Raji (cell line): ENCODE results near the gene NPIPA2.
"Not testable (repeated sequence)": the region's sequence is repeated elsewhere in the genome, so short reads cannot be mapped to it uniquely, and the experiment has no call there.

Source experiments
- POLR2A ChIP-seq: IDR thresholded peaks from 2 replicates; pipeline ENCODE4 v1.6.1; 2011; ENCODE audit warnings: low read depth, low read length, control low read depth; ENCODE audit not compliant: insufficient read depth

NPIPA2 gene

DNA sequence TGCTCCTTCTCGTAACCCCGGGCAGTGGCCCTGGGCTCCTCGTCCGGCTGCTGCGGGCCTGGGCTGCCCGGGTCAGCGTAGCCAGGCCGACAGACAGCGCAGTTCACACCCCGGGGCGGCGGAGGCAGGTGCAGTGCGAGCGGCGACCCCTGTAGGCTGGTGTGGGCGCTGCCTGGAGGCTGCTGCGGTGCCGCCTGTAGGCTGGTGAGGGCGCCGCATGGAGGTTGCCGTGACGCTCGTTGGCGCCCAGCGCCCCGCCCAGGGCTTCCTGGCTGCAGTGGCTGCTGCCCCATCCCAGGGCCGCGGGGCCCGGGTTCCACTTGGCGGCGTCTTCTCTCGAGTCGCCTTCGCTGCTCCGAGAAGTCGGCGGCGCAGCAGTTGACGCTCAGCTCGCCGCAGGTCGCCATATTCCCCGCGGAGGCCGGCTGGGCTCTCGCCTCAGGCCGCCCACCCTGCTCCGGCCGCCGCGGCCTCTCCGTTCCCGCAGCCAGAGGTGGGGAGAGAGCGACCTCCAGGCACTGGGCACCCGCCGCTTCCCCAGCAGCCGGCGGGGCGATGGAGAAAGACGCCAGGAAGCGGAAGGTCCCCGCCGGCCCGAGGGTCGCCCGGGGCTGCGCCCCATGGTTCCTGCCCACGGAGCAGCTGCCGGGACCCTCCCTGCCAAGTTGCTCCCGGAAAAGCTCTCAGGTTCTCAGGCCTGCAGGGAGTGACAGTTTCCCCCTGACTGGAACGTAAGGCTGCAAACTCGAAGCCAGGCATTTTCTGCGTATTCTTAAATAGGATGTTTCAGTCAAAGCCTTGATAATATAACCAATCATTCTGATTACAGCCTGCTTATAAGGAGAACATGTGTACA is at the start of gene NPIPA2:
NPIPA2 (plus strand) TSS at position 261 of the 856 bp plus-strand sequence. CDS start 5,533 bp downstream, outside the sequence.
- not testable (repeated sequence) for TF ChIP-seq POLR2A

DNA sequence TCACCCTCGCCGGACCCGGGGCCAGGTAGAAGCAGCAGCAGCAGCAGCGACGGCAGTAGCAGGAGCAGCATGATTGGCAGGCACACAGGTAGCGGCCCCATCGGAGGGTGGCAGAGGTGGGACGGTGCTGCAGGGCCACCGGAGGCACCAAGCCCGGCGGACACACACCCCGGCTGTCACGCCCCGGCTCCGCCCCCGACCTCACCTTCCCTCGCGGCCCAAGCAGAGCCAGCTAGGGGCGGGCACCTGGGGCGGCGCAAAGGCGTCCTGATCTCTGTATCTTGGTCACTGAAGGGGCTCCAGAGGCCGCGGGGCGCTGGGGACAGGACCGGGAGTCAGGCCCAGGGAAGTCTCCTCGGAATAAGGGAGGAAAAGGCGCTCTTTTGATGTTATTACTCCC is 48.2 kb upstream of the NPIPA2 start, which contains the start of gene PLA2G10:
PLA2G10 (minus strand) TSS at position 180 of the 400 bp plus-strand sequence; CDS start at position 101, 79 bp downstream.
- not testable (repeated sequence) for TF ChIP-seq POLR2A

DNA sequence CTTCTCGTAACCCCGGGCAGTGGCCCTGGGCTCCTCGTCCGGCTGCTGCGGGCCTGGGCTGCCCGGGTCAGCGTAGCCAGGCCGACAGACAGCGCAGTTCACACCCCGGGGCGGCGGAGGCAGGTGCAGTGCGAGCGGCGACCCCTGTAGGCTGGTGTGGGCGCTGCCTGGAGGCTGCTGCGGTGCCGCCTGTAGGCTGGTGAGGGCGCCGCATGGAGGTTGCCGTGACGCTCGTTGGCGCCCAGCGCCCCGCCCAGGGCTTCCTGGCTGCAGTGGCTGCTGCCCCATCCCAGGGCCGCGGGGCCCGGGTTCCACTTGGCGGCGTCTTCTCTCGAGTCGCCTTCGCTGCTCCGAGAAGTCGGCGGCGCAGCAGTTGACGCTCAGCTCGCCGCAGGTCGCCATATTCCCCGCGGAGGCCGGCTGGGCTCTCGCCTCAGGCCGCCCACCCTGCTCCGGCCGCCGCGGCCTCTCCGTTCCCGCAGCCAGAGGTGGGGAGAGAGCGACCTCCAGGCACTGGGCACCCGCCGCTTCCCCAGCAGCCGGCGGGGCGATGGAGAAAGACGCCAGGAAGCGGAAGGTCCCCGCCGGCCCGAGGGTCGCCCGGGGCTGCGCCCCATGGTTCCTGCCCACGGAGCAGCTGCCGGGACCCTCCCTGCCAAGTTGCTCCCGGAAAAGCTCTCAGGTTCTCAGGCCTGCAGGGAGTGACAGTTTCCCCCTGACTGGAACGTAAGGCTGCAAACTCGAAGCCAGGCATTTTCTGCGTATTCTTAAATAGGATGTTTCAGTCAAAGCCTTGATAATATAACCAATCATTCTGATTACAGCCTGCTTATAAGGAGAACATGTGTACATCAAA is 38.9 kb upstream of the NPIPA2 start, which contains the start of gene NPIPA3:
NPIPA3 (plus strand) TSS at position 256 of the 856 bp plus-strand sequence. CDS start 5,533 bp downstream, outside the sequence.
- TF ChIP-seq POLR2A = not testable (repeated sequence)
